ENCODE data around the gene ABCD4. TPM values are rescaled to one million over a fixed set of nuclear protein-coding genes. Genes with fewer than 3 reads are reported as not detected.

Gene ABCD4
- total RNA-seq, 2 experiments from 2014 or later, result 42.7 to 47.7 TPM

DNA sequence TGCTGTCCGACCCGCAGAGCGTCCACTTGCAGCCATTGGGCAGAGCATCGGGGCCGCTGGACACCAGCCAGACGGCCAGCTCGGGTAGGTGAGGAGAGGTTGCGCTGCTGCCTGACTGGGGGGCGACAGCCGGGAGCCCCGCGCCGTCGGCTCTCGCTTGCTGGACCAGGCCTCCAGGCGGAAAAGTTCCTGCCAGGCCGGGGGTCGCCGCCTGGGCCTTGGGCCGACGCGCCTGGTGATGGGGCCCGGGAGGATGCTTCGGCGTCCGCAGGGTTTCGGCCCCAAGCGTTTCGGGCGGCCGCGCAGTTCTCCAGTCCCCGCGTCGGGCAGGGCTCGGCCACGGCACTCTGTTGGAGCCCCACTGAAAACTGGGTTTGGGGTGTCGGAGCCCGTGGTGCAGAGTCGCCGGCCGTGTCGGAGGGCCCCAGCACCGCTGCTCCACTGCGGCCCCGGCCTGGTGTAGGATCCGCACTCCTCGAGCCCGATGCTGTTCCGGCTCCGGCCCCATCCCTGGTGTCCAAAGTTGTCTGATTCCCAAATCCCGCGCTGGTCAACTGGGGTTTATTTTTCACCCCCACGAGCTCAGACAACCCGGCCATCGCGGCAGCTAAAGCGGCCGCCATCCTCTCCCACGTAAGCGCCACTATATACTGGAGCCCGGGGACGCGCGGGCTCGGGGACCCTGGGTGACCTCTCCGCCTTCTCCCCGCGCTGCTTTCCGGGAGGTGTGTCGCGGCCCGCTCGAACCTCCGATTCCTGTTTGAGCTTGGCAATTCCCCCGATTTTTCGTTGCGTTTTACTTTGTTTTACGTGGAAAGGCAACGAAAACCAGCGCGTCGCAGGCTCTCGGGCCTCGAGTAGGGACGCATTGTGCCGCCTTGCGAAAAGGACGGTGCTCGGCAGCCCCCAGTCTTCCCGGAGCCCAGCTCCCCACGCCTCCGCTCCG is 62.6 kb downstream of the ABCD4 start:
- Mint-ChIP-seq H3K36me3 (no peaks in the 10 kb centered on the region), H3K9me3 (no peaks in the 10 kb centered on the region), H3K27me3 (peaks cover 72% of the 10 kb centered on the region), H3K4me3 (peak overlapping the region; percentile 39), H3K4me1 (ENCODE audit: low read depth) (peaks cover 18% of the 10 kb centered on the region), H3K27ac (no peak overlapping the region)
- ChIA-PET CTCF (interaction anchor here (0.6 to 1.1 kb wide), 3 partner anchors 11 to 21 kb away, joined by 3 to 7 read pairs (median 3); no protein-coding TSS in a partner anchor), POLR2A (no interaction called here)
- intact Hi-C loops (cut with micrococcal nuclease), result no loop called here
- no peak for DNase-seq

DNA sequence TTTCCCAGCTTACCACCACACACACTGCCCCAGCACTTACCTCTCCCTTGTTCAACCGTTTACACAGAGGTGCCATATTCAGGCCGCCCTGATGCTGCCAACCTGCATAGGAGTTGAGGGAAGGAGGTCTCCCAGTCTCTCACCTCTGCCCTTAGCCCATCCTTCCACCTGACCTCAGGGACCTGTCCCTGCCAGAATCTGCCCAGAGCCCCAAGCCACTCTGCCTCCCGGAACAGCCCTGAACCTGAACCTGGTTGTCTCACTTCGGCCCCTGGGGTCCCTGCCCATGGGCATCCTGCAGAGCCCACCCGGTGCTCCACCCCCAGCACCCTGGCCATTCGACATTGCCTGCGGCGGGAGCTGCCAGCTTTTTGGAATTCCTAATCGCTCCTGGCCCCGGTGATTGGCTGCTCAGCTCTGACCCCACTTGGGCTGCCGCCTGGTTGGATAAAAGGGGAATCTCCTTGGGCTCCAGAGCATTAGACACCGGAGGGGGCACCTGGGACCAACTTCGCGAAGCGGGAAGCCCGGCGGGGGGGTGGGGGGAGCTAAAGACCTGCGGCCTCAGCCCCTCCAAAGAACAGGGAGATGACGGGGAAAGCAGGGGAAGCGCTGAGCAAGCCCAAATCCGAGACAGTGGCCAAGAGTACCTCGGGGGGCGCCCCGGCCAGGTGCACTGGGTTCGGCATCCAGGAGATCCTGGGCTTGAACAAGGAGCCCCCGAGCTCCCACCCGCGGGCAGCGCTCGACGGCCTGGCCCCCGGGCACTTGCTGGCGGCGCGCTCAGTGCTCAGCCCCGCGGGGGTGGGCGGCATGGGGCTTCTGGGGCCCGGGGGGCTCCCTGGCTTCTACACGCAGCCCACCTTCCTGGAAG is 63.5 kb downstream of the ABCD4 start, which contains the start of gene VSX2:
Gene VSX2, plus strand, starts transcription at position 476 of the 874 bp plus-strand sequence. Its CDS starts 113 bp downstream, at position 589.
- H3K27me3 Mint-ChIP-seq, result peaks cover 65% of the 10 kb centered on the region
- intact Hi-C loops (cut with micrococcal nuclease), result no loop called here
- H3K27ac Mint-ChIP-seq, result no peak within 1 kb of the TSS
- H3K9me3 Mint-ChIP-seq, result no peaks in the 10 kb centered on the region
- POLR2A ChIA-PET, result no interaction called here
- H3K4me3 Mint-ChIP-seq, result peak within 1 kb of the TSS; percentile 39
- no peak for DNase-seq
- peaks cover 18% of the 10 kb centered on the region for H3K4me1 Mint-ChIP-seq (ENCODE audit: low read depth)
- no peaks in the 10 kb centered on the region for H3K36me3 Mint-ChIP-seq
- CTCF ChIA-PET, result interaction anchor here (0.6 to 1.3 kb wide), 3 partner anchors 12 to 22 kb away, joined by 3 read pairs; no protein-coding TSS in a partner anchor

DNA sequence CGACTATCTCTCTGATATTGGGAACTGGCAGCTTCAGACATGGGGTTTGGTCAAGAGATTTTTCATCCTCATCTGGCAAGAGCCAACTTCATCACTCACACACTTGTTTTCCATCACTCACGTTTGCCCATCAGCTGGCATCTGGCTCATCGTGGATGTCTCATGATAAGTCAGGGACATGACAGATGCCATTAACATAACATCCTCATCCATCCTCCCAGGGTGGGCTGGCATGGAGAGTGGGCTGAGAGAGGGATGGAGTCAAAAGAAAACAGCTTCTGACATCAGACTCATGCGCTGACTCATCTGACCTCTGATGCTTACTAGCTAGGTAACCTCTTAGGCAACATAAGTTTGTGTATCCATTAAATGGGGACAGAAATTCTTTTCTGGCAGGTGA is 65.3 kb downstream of the ABCD4 start:
- no peak overlapping the region for H3K27ac Mint-ChIP-seq
- H3K27me3 Mint-ChIP-seq, result peaks cover 55% of the 10 kb centered on the region
- H3K4me1 Mint-ChIP-seq (ENCODE audit: low read depth), result peaks cover 18% of the 10 kb centered on the region
- H3K36me3 Mint-ChIP-seq, result no peaks in the 10 kb centered on the region
- H3K9me3 Mint-ChIP-seq, result no peaks in the 10 kb centered on the region
- ChIA-PET CTCF (interaction anchor here (1.0 to 1.1 kb wide), 2 partner anchors 14 to 20 kb away, joined by 5 to 6 read pairs; no protein-coding TSS in a partner anchor), POLR2A (no interaction called here)
- DNase-seq, result peak; percentile 14
- intact Hi-C loops (cut with micrococcal nuclease), result no loop called here
- no peak overlapping the region for H3K4me3 Mint-ChIP-seq

Other genes with a start within 250 kb of the ABCD4 start
- gene ALDH6A1, start 218.5 kb downstream of the ABCD4 start, total RNA-seq, result 10 to 100 TPM; 25.0 to 25.7 TPM
- 10 to 100 TPM; 13.5 to 14.4 TPM for gene LIN52, start 218.0 kb downstream of the ABCD4 start, total RNA-seq
- not detected for gene VSX2, start 63.5 kb downstream of the ABCD4 start, total RNA-seq
- not detected for gene VRTN, start 45.5 kb upstream of the ABCD4 start, total RNA-seq
- gene SYNDIG1L, start 123.3 kb upstream of the ABCD4 start, total RNA-seq, result not detected
- gene NPC2, start 190.4 kb upstream of the ABCD4 start, total RNA-seq, result 10 to 100 TPM; 44.6 to 46.3 TPM
- gene ISCA2, start 190.8 kb upstream of the ABCD4 start, total RNA-seq, result 10 to 100 TPM; 33.6 to 35.2 TPM

Data from activated CD4-positive, alpha-beta memory T cell treated with anti-CD3 and anti-CD28 coated beads for 36 hours (primary cell).